HUDEP-2 (cell line): ENCODE results near the gene ADISSP.

ENCODE experiments used
- DNase-seq, 76 experiments: peaks; one replicate each; lab custom pipeline; 2025; ENCODE audit not compliant: unreplicated experiment in 76 of 76; lab: John Stamatoyannopoulos, UW

Gene ADISSP

GRCh38 chr20:3782597-3782996 is 15.0 kb upstream of the ADISSP start:
- DNase-seq: no peak

- DNase-seq: peak in 72 of 76 experiments; percentile 6 to 87 (median 65)
Measured at GRCh38 chr20:3781153-3781910, 13.8 kb upstream of the ADISSP start, which contains the start of gene SPEF1. Gene SPEF1 (minus strand): TSS chr20:3781448. CDS start chr20:3781287, 161 bp downstream.

DNA sequence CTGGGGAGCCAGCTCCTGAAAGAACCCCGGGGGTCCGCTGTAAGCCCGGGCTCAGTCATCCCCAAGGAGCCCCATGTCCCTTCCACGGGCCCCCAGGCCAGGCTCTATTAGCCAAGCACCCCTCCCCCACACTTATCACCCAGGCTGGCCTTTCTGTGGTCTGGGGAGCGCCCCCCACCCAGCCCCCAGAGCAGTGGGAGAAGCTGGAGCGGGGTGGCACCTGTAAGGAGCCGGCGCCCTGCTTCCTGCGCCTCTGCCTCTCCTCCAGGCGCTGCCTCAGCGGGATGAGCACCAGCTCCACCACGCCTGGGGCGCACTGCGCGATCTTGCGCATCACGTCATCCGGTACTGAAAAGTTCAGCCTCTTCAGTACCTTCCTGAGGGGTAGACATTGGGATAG is 11.4 kb upstream of the ADISSP start:
- no peak for DNase-seq

GRCh38 chr20:3777716-3778629 is 10.4 kb upstream of the ADISSP start:
- DNase-seq: peak in 5 of 76 experiments; percentile 10 to 47 (median 17)

DNA sequence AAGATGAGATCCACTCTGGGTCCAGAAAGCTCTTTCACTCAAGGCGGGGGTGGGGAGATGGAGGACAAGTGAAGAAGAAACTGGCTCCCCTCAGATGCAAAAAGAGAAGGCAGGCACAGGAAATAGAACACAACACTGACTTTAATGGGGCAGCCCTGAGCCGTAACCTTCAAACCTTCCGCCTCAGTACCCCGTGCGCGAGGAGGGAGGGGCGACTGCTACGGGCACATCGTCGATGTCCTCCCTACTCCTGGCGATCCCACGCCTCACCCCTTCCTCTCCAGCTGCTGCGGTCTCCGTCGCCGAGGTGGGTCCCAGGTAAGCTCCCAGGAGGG is 9.8 kb upstream of the ADISSP start:
- DNase-seq: no peak

DNA sequence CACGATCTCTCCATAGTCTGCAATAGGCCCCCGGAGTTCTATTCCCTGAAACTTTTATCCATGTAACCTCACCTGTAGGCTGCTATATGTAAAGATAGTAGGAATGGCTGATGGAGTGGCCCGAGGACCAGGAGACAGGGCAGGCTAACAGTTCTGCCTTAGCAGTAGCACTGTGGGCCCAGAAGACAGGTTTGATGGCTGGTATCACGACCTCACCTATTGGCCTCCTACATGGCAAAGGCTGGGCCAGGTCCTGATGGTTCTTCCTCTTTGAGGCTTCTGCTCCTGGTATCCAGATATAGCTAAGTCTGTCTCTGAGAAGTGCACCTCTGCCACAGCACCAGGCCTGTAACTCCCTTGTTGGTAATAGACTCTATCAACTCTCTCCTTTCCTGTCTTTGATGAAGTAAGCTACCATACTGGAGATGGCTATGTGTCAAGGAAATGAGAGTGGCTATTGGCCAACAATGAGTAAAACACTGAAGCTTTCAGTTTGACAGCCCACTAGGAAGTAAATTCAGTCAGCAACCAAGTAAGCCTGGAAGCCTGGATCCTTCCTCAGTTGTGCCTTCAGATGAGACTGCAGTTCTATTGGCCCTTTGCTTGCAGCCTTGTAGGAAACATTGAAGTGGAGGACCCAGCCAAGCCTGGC is 8.0 kb upstream of the ADISSP start:
- DNase-seq: no peak

DNA sequence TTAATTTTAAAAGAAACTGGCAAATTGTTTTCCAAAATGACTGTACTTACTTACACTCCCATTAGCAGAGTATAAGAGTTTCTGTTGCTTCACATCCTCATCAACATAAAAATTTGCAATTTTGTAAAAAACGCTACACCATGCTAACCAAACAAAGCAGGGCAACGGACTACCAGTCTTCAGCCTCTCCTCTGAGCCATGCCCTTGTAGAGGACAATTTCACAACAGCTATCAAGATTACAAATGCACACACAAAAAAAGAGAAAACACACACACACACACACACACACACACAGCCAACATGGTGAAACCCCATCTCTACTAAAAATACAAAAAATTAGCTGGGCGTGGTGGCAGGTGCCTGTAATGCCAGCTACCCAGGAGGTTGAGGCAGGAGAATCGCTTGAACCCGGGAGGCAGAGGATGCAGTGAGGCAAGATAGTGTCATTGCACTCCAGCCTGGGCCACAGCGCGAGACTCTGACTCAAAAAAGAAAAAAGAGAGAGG is 4.1 kb upstream of the ADISSP start:
- DNase-seq: no peak

DNA sequence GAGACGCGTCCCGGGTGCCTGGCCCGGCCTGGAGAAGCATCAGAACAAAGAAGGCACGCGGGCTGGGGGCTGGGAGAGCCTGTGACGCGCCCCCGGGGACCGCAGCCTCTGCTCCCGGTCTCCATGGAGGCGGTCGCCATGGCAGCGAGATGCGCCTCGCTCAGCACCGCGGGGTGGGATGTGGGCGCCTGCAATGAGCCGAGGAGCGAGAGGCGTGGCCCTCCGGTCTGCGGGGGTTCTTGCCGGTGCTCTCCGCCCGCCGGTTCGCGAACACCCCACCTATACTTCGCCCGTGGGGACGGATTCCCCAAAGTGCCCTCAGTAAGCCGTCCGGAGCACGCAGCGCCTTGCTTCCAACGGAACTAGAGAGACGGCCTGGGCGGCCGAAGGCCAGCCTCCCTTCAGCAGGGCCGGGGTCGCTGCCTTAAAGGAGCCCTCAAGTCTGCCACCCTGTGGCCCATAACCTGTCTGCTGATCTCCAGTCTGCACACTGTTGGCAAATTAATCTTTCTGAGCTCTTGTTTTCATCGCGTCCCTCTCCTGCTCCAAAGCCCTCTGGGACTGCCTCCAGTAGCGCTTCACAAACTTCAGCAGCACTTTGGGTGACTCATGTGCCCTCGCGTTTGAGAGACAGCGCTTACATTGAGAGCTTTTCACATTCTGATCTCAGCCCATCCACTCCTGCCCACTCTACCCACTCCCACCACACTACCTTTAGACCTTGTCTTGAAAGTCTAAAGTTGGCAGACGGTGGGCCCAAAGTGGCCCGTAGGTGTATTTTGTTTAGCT is 983 bp upstream of the ADISSP start:
- DNase-seq: peak in 66 of 76 experiments; percentile 8 to 75 (median 50)

DNA sequence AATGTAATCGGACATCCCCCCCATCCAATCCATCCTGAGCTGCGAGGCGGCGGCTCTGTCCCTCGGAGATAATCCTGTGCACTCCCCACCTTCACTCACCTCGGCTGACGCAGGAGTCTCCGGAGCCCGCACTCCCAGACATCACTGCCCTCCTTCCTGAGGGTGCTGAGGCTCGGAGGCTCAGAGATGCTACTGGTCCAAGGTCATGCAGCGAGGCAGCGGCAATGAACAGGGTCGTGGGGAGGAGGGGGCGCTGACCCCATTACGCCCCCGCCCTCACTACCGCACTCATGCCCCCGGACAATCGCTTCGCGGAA is 485 bp downstream of the ADISSP start:
- peak in 40 of 76 experiments; percentile 16 to 62 (median 34) for DNase-seq

DNA sequence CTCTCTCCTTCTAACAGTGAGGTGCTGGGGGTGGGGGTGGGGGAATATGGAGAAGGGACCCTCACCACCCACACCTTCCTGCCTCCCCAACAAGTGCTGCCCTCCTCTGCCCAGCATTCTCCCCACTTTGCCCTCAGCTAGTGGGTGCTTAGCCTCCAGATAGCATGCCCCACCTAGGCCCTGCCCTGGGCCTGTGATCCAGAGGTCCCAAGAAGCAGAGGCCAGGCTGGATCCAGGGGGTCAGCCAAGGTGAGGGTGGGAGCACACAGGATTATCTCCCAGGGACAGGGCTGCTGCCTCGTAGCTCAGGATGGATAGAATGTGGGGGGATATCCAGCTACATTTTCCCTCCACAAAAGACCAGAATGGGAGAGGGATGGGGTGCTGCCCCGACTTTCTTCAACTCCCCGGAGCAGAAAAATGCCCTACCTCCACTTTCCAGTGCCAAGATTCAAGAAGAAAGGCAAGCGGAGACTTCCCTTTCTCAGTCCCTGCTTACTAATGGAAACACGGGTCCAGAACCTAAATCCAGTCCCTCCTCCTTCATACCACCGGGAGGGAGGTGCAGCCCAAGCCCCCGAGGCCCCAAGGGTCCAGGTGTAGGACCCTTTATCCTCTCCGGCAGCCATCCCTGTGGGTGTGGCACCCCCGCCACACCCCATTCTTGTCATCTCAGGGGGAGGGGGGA is 987 bp downstream of the ADISSP start:
- DNase-seq: peak in 2 of 76 experiments; percentile 16 to 19

- DNase-seq: no peak
Measured at GRCh38 chr20:3765171-3765882, 2.2 kb downstream of the ADISSP start.

GRCh38 chr20:3764659-3765058 is 2.9 kb downstream of the ADISSP start:
- no peak for DNase-seq

- no peak for DNase-seq
Measured at GRCh38 chr20:3763671-3764601, 3.6 kb downstream of the ADISSP start.

DNA sequence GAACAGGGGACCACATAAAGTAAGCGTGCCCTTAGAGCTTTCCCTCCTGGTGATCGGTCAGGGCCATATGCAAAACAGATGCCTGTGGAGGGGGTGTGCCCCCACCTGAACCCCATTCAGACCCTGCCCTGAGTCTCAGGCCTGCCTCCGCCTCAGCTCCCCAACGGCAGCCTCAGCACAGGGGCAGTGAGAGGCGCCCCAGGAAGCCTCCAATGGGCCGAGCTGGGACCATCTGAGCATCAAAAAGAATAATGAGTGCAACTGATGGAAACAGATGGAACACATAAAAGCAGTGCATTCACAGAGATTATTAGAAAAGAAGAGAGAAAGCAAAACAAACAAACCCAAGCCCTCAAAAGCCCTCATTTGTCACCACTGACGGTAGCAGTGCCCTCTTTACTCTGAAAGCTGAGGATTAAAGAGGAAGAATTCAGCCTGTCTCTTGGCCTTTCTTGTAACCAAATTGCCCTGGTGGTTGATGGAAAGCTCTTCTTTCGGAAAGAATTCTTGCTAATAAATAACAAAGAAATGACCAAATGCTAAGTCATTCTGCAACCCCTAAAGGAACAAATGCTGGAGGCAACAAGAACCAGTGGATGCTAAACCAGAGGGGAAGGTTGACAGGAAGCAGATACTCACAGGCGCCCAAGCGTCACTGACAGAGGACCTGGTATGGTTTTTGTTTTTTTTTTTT is 6.8 kb downstream of the ADISSP start:
- DNase-seq: no peak

DNA sequence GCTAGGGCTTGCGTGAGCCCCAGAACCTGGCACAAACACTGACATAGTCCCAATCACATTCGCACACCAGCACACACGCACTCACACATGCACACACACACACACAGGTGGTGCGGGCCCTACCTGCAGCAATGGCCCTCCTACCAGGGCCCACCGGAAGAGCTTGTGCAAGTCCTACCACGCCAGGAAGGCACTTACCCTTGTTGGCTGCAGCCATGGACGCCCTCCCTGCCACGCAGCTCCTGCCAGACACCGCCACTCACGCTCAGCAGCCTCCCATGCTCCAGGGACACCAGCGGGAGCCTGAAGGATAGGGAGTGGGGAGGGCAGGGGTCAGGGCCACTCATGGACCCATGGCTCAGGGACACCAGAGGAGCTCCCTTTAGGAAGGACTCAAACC is 7.7 kb downstream of the ADISSP start:
- no peak for DNase-seq

DNA sequence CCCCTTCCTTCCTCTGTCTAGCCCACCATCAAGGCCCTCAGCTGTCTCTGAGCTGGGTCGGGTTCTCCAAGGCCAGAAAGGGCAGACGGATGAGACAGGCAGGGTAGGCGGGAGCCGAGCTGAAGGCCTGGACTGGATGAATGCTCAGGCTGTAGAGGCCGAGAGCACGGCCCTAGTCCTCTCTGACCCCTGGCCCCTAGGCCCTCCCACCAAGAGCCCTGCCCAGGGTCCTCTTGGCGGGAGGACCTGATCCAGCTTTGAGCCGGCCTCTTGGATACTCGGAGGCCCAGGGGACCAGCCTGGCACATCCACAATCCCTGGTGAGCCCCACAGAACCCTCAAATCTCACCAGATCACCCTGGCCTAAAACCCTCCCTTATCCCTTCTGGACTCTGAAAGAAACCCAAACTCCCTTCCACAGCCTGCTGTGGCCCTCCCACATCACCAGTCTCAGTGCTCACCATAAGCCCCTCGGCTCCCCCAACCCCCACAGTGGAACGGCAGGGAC is 8.2 kb downstream of the ADISSP start:
- DNase-seq: no peak

GRCh38 chr20:3758566-3758965 is 9.0 kb downstream of the ADISSP start:
- DNase-seq: no peak
